PC-3 (cell line): ENCODE measurements around the gene TCERG1. TPM values are rescaled to one million over a fixed set of nuclear protein-coding genes. Genes with fewer than 3 reads are reported as not detected.

ENCODE experiments used
- ATAC-seq: fragments of 200-7000 bp; cut with Tn5 transposase; 2 replicates; pipeline ENCODE4 v1.9.1; 2020; ENCODE audit warnings: mild to moderate bottlenecking, moderate library complexity
- BruUV-seq: library from RNA; stranded (reverse); fragments of 400-500 nt; replicated peaks from 2 replicates; lab custom pipeline; 2021; lab: Mats Ljungman, UMichigan
- CTCF ChIA-PET: fragments of 300-600 bp; sonication (Branson Sonifier 250); formaldehyde crosslinking; loops from one replicate; lab custom pipeline; 2022; ENCODE audit warnings: antibody characterized with exemption; lab: Charles Lee
- POLR2A ChIA-PET: fragments of 300-600 bp; sonication (Branson Sonifier 250); formaldehyde crosslinking; loops from one replicate; lab custom pipeline; 2022; ENCODE audit warnings: antibody characterized with exemption; ENCODE audit not compliant: unreplicated experiment; lab: Charles Lee
- DNase-seq: peaks from one replicate; pipeline ENCODE4 v3.0.0-alpha.2; 2015
- H2AFZ ChIP-seq: fragments of 300-600 bp; sonication (generic); 2 replicates; pipeline ENCODE4 v1.6.0; 2016; ENCODE audit warnings: antibody characterized with exemption, low read length
- H3F3A ChIP-seq: fragments of 300-600 bp; sonication (generic); one replicate; pipeline ENCODE4 v1.6.0; 2017; ENCODE audit warnings: antibody characterized with exemption, low read length, control low read depth, mild to moderate bottlenecking; ENCODE audit not compliant: unreplicated experiment
- H3K27ac ChIP-seq: fragments of 300-600 bp; sonication (generic); 2 replicates; pipeline ENCODE4 v1.5.1; 2016; ENCODE audit warnings: mild to moderate bottlenecking, low read length
- H3K27me3 ChIP-seq: fragments of 300-600 bp; sonication (generic); 2 replicates; pipeline ENCODE4 v1.6.1; 2016; ENCODE audit warnings: low read length, mixed read lengths
- H3K36me3 ChIP-seq: fragments of 300-600 bp; sonication (generic); 2 replicates; pipeline ENCODE4 v1.6.1; 2016; ENCODE audit warnings: low read depth, mixed run types, low read length, mixed read lengths
- H3K4me1 ChIP-seq: fragments of 300-600 bp; sonication (generic); 2 replicates; pipeline ENCODE4 v1.5.1; 2016; ENCODE audit warnings: low read length; ENCODE audit not compliant: insufficient read depth
- H3K4me2 ChIP-seq: fragments of 300-600 bp; sonication (generic); 2 replicates; pipeline ENCODE4 v1.6.0; 2016; ENCODE audit warnings: low read length
- H3K4me3 ChIP-seq: fragments of 300-600 bp; sonication (generic); 2 replicates; pipeline ENCODE4 v1.5.1; 2016; ENCODE audit warnings: mild to moderate bottlenecking, low read length, mixed read lengths
- H3K79me2 ChIP-seq: fragments of 300-600 bp; sonication (generic); 2 replicates; pipeline ENCODE4 v1.6.1; 2017; ENCODE audit warnings: low read length, mixed read lengths
- H3K9ac ChIP-seq: fragments of 300-600 bp; sonication (generic); 2 replicates; pipeline ENCODE4 v1.6.0; 2016; ENCODE audit warnings: mild to moderate bottlenecking, low read length
- H3K9me2 ChIP-seq: fragments of 300-600 bp; sonication (generic); replicated peaks from 2 replicates; pipeline ENCODE4 v1.6.1; 2016; ENCODE audit warnings: mixed run types, low read length, mixed read lengths
- H3K9me3 ChIP-seq: fragments of 300-600 bp; sonication (generic); 2 replicates; pipeline ENCODE4 v1.6.1; 2016; ENCODE audit warnings: low read length, mixed read lengths
- H4K20me1 ChIP-seq: fragments of 300-600 bp; sonication (generic); 2 replicates; pipeline ENCODE4 v1.6.1; 2016; ENCODE audit warnings: low read length, mixed read lengths
- EZH2 ChIP-seq: fragments of 300-600 bp; sonication (generic); IDR thresholded peaks from one replicate; pipeline ENCODE4 v1.6.1; 2017; ENCODE audit warnings: antibody characterized with exemption, mild to moderate bottlenecking, low read length; ENCODE audit not compliant: unreplicated experiment
- EZH2phosphoT487 ChIP-seq: fragments of 300-600 bp; sonication (generic); IDR thresholded peaks from 2 replicates; pipeline ENCODE4 v1.6.1; 2018; ENCODE audit warnings: mild to moderate bottlenecking, antibody characterized with exemption, low read length, borderline replicate concordance
- intact Hi-C: fragments of 100-400 bp; cut with micrococcal nuclease; formaldehyde crosslinking; loops from 2 replicates; pipeline ENCODE4 v1.9.0; 2023
- total RNA-seq: library from RNA; depleted of rRNA; stranded (reverse); fragments of >200 nt; gene quantifications from 2 replicates; pipeline ENCODE4 v1.2.3, GENCODE V29; 2014
- TF ChIP-seq, protein P1 (sequence below): fragments of 300-600 bp; sonication (generic); conservative IDR thresholded peaks from 2 replicates; pipeline ENCODE4 v1.5.1; 2017; ENCODE audit warnings: antibody characterized with exemption, low read depth, mild to moderate bottlenecking, low read length

TCERG1 gene
- total RNA-seq, 1 experiment from 2014 or later, result 96.9 TPM

DNA sequence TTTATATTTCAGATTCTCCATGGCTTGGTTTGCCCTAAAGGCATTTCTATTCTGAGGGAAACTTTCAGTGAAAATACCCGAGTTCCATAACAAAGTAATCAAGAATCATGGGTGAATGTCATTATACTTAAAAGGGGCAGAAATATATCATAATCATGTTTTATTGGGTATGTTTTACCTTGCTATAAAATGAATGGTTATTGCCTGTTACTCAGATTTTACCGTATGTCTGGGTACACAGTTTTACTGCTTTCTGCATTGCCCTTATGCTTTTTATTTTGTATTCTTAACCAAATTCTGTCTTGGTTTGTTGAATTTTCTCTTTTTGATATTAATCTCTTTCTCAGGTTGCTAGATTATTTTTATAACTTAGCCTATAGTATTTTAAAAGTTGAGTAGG is 66.3 kb downstream of the TCERG1 start:
- intact Hi-C loops, result no loop called here
- peaks cover 43% of the 10 kb centered on the region for H3K36me3 ChIP-seq
- peaks cover 5% of the 10 kb centered on the region for H3F3A ChIP-seq
- ChIA-PET POLR2A (no interaction called here), CTCF (no interaction called here)
- H3K9me3 ChIP-seq, result no peaks in the 10 kb centered on the region
- TF ChIP-seq EZH2phosphoT487, result no peak
- TF ChIP-seq EZH2, result no peak
- TF ChIP-seq, protein P1, sequence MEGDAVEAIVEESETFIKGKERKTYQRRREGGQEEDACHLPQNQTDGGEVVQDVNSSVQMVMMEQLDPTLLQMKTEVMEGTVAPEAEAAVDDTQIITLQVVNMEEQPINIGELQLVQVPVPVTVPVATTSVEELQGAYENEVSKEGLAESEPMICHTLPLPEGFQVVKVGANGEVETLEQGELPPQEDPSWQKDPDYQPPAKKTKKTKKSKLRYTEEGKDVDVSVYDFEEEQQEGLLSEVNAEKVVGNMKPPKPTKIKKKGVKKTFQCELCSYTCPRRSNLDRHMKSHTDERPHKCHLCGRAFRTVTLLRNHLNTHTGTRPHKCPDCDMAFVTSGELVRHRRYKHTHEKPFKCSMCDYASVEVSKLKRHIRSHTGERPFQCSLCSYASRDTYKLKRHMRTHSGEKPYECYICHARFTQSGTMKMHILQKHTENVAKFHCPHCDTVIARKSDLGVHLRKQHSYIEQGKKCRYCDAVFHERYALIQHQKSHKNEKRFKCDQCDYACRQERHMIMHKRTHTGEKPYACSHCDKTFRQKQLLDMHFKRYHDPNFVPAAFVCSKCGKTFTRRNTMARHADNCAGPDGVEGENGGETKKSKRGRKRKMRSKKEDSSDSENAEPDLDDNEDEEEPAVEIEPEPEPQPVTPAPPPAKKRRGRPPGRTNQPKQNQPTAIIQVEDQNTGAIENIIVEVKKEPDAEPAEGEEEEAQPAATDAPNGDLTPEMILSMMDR, result no peak
- H2AFZ ChIP-seq, result no peak overlapping the region
- H3K27ac ChIP-seq, result no peak overlapping the region
- H3K4me2 ChIP-seq, result no peak overlapping the region
- H4K20me1 ChIP-seq, result no peaks in the 10 kb centered on the region
- no peak for DNase-seq
- BruUV-seq, result no TSS peak
- no peaks in the 10 kb centered on the region for H3K4me1 ChIP-seq
- no peak overlapping the region for H3K9ac ChIP-seq
- no peaks in the 10 kb centered on the region for H3K79me2 ChIP-seq
- no peak for ATAC-seq
- H3K9me2 ChIP-seq, result no peaks in the 10 kb centered on the region
- H3K27me3 ChIP-seq, result no peaks in the 10 kb centered on the region
- no peak overlapping the region for H3K4me3 ChIP-seq

DNA sequence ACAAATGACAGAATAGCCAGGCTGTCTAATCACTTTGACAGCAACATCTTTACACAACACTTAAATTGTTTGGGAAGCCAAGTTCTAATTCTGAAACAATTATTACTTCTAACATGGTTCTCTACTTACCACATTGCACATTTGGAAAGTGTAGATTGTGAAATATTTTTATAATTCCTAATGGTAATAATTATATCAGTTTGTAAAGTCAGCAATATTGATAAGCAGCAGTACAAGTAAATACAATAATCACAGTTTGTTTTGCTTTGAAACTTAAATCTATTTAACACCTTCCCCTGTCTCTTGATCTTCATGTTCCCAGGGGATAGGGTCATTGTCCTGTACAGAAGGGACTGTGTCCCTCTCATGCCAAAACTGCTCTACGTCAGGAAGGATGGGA is 67.4 kb downstream of the TCERG1 start:
- Histone ChIP-seq H3K36me3 (peaks cover 32% of the 10 kb centered on the region), H3K9me3 (no peaks in the 10 kb centered on the region), H2AFZ (no peak overlapping the region), H3K4me1 (no peaks in the 10 kb centered on the region), H3K4me2 (no peak overlapping the region), H3K9ac (no peak overlapping the region), H3K79me2 (no peaks in the 10 kb centered on the region), H3K4me3 (no peak overlapping the region), H3F3A (peaks cover under 1% of the 10 kb centered on the region), H4K20me1 (no peaks in the 10 kb centered on the region), H3K27me3 (no peaks in the 10 kb centered on the region), H3K9me2 (no peaks in the 10 kb centered on the region), H3K27ac (no peak overlapping the region)
- no TSS peak for BruUV-seq
- no peak for TF ChIP-seq EZH2
- TF ChIP-seq, protein P1, result no peak
- TF ChIP-seq EZH2phosphoT487, result no peak
- POLR2A ChIA-PET, result no interaction called here
- intact Hi-C loops, result no loop called here
- DNase-seq (no peak), ATAC-seq (no peak)
- CTCF ChIA-PET, result interaction anchor here (0.6 kb wide), 1 partner anchor 18 kb away, joined by 4 read pairs; no protein-coding TSS in a partner anchor

DNA sequence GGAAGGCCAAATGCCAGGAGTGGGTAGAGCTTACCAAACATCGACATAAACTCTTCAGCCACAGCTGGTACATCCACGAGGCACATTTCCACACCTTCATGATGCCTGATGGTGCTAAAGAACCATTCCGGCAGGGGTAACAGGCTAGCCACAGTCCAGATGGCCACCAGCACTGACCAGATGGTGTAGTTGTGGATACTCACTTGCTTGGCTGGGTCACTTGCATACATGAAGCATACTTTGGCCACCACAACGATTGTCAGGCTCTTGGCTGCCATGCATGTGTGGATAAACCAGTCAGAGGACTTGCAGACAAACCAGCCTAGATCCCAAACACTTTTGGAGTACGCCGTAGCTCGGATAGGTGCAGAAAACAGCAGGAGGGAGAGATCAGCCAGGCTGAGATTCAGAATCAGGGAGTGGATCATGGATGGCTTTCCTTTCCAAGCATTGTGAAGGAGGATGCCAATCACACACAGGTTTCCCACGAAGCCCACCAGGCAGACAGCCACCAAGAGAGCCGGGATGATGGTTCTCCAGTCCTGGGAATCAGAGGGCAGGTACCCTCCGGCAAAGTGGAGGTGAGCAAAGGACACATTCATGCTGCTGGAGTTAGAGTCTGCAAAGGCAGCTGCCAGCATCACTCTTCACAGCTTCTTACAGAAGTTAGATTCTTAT is 68.5 kb downstream of the TCERG1 start:
- TF ChIP-seq EZH2phosphoT487 (no peak), EZH2 (no peak)
- TF ChIP-seq, protein P1, result no peak
- POLR2A ChIA-PET, result no interaction called here
- ATAC-seq (peak; percentile 25), DNase-seq (no peak)
- BruUV-seq, result no TSS peak
- Histone ChIP-seq H3K9me3 (no peaks in the 10 kb centered on the region), H2AFZ (no peak overlapping the region), H3K4me3 (no peak overlapping the region), H3K9me2 (no peaks in the 10 kb centered on the region), H3K4me2 (no peak overlapping the region), H4K20me1 (no peaks in the 10 kb centered on the region), H3K4me1 (peaks cover 3% of the 10 kb centered on the region; the same call in 1 of the 2 replicates), H3K9ac (no peak overlapping the region), H3K27me3 (no peaks in the 10 kb centered on the region), H3K79me2 (no peaks in the 10 kb centered on the region), H3K36me3 (peaks cover 23% of the 10 kb centered on the region), H3F3A (no peaks in the 10 kb centered on the region), H3K27ac (no peak overlapping the region)
- intact Hi-C loops, result no loop called here
- CTCF ChIA-PET, result no interaction called here
